Epithelial cell of prostate (primary cell): ENCODE data around the gene EFCAB6.

ENCODE experiments used
- DNase-seq: peaks from one replicate; pipeline ENCODE4 v3.0.0-alpha.2; 2011; ENCODE audit warnings: low read depth, low spot score
- H3K27ac ChIP-seq: fragments of 450-650 bp; 2 replicates; pipeline ENCODE4 v1.5.1; 2017; ENCODE audit warnings: mild to moderate bottlenecking

The EFCAB6 gene

GRCh38 chr22:43818981-43819380 lies 6.9 kb upstream of the EFCAB6 start:
- no peak for DNase-seq
- no peak overlapping the region for H3K27ac ChIP-seq

- DNase-seq, result no peak
Observed at GRCh38 chr22:43817402-43817801, 5.3 kb upstream of the EFCAB6 start.

GRCh38 chr22:43814264-43814663 lies 2.2 kb upstream of the EFCAB6 start:
- no peak for DNase-seq

More at GRCh38 chr22:43817402-43817801, 5.3 kb upstream of the EFCAB6 start:
- no peak overlapping the region for H3K27ac ChIP-seq

GRCh38 chr22:43812890-43813289 lies 785 bp upstream of the EFCAB6 start:
- H3K27ac ChIP-seq, result no peak overlapping the region
- DNase-seq, result no peak

More at GRCh38 chr22:43814264-43814663, 2.2 kb upstream of the EFCAB6 start:
- no peak overlapping the region for H3K27ac ChIP-seq

- no peak for DNase-seq
Observed at GRCh38 chr22:43811777-43812148, 342 bp downstream of the EFCAB6 start.

GRCh38 chr22:43802897-43803495 lies 9.1 kb downstream of the EFCAB6 start:
- H3K27ac ChIP-seq, result no peak overlapping the region
- DNase-seq, result no peak

More at GRCh38 chr22:43811777-43812148, 342 bp downstream of the EFCAB6 start:
- no peak overlapping the region for H3K27ac ChIP-seq

- DNase-seq, result no peak
- H3K27ac ChIP-seq, result no peak overlapping the region
Observed at GRCh38 chr22:43800970-43801369, 11.1 kb downstream of the EFCAB6 start.

GRCh38 chr22:43798492-43798891 lies 13.6 kb downstream of the EFCAB6 start:
- DNase-seq, result no peak
- H3K27ac ChIP-seq, result no peak overlapping the region

- no peak for DNase-seq
- no peak overlapping the region for H3K27ac ChIP-seq
Observed at GRCh38 chr22:43796567-43796966, 15.5 kb downstream of the EFCAB6 start.

- DNase-seq, result no peak
- no peak overlapping the region for H3K27ac ChIP-seq
Observed at GRCh38 chr22:43795320-43795719, 16.8 kb downstream of the EFCAB6 start.

GRCh38 chr22:43792905-43793304 lies 19.2 kb downstream of the EFCAB6 start:
- no peak for DNase-seq
- no peak overlapping the region for H3K27ac ChIP-seq

- DNase-seq, result peak; percentile 85
- no peak overlapping the region for H3K27ac ChIP-seq
Observed at GRCh38 chr22:43789452-43789851, 22.7 kb downstream of the EFCAB6 start.

GRCh38 chr22:43783777-43784176 lies 28.3 kb downstream of the EFCAB6 start:
- no peak overlapping the region for H3K27ac ChIP-seq
- no peak for DNase-seq

GRCh38 chr22:43782448-43782847 lies 29.7 kb downstream of the EFCAB6 start:
- DNase-seq, result no peak
- H3K27ac ChIP-seq, result no peak overlapping the region

- no peak overlapping the region for H3K27ac ChIP-seq
- DNase-seq, result peak; percentile 61
Observed at GRCh38 chr22:43777286-43777685, 34.8 kb downstream of the EFCAB6 start.

- H3K27ac ChIP-seq, result no peak overlapping the region
- DNase-seq, result peak; percentile 70
Observed at GRCh38 chr22:43776081-43776670, 35.9 kb downstream of the EFCAB6 start.

GRCh38 chr22:43774318-43774915 lies 37.7 kb downstream of the EFCAB6 start:
- DNase-seq, result no peak

GRCh38 chr22:43772831-43773230 lies 39.3 kb downstream of the EFCAB6 start:
- no peak overlapping the region for H3K27ac ChIP-seq
- DNase-seq, result no peak

More at GRCh38 chr22:43774318-43774915, 37.7 kb downstream of the EFCAB6 start:
- no peak overlapping the region for H3K27ac ChIP-seq

GRCh38 chr22:43755452-43755851 lies 56.7 kb downstream of the EFCAB6 start:
- DNase-seq, result no peak
- H3K27ac ChIP-seq, result no peak overlapping the region

GRCh38 chr22:43755011-43755410 lies 57.1 kb downstream of the EFCAB6 start:
- no peak overlapping the region for H3K27ac ChIP-seq
- DNase-seq, result no peak

GRCh38 chr22:43754176-43754575 lies 57.9 kb downstream of the EFCAB6 start:
- DNase-seq, result no peak
- no peak overlapping the region for H3K27ac ChIP-seq

GRCh38 chr22:43753688-43754087 lies 58.4 kb downstream of the EFCAB6 start:
- H3K27ac ChIP-seq, result no peak overlapping the region
- no peak for DNase-seq
